WERI-Rb-1 (cell line): ENCODE measurements around the gene EFNA2.

Source experiments
- DNase-seq: peaks from one replicate; pipeline ENCODE4 v3.0.0-alpha.2; 2020
- H3K27ac ChIP-seq: fragments of 250-450 bp; sonication (Bioruptor Pico); 2 replicates; pipeline ENCODE4 v1.5.1; 2020; ENCODE audit warnings: mild to moderate bottlenecking, moderate library complexity
- H3K27me3 ChIP-seq: fragments of 250-450 bp; sonication (Bioruptor Pico); 2 replicates; pipeline ENCODE4 v1.5.1; 2021; ENCODE audit warnings: mild to moderate bottlenecking, low read depth, moderate library complexity; ENCODE audit not compliant: insufficient read depth, severe bottlenecking
- H3K36me3 ChIP-seq: fragments of 250-450 bp; sonication (Bioruptor Pico); 2 replicates; pipeline ENCODE4 v1.5.1; 2020; ENCODE audit warnings: mild to moderate bottlenecking, moderate library complexity
- H3K4me3 ChIP-seq: 2 replicates; pipeline ENCODE4 v1.5.1; 2011; ENCODE audit warnings: low read depth, mild to moderate bottlenecking, control low read depth, low read length
- H3K9me3 ChIP-seq: fragments of 250-450 bp; sonication (Bioruptor Pico); 2 replicates; pipeline ENCODE4 v1.5.1; 2021; ENCODE audit warnings: mild to moderate bottlenecking, moderate library complexity; ENCODE audit not compliant: severe bottlenecking
- CTCF ChIP-seq: IDR thresholded peaks from 2 replicates; pipeline ENCODE4 v1.5.1; 2011; ENCODE audit warnings: low read depth, mild to moderate bottlenecking, control low read depth, inconsistent platforms, low read length

Gene EFNA2

GRCh38 chr19:1266916-1267476, 18.7 kb upstream of the EFNA2 start:
- Histone ChIP-seq H3K27ac (peak overlapping the region; percentile 73), H3K36me3 (peaks cover 24% of the 10 kb centered on the region), H3K9me3 (no peaks in the 10 kb centered on the region), H3K4me3 (peak overlapping the region; percentile 54), H3K27me3 (no peaks in the 10 kb centered on the region)
- TF ChIP-seq CTCF: peak; percentile 94
- DNase-seq: peak; percentile 68

GRCh38 chr19:1267477-1268225, 18.0 kb upstream of the EFNA2 start:
- no peak for TF ChIP-seq CTCF
- DNase-seq: peak; percentile 47
- Histone ChIP-seq H3K27ac (peak overlapping the region; percentile 70), H3K4me3 (peak overlapping the region; percentile 54), H3K27me3 (no peaks in the 10 kb centered on the region), H3K36me3 (peaks cover 30% of the 10 kb centered on the region), H3K9me3 (no peaks in the 10 kb centered on the region)

GRCh38 chr19:1268226-1269064, 17.2 kb upstream of the EFNA2 start:
- no peak for TF ChIP-seq CTCF
- DNase-seq: no peak

GRCh38 chr19:1269065-1269477, 16.6 kb upstream of the EFNA2 start, which contains the start of gene CIRBP:
Gene CIRBP (plus strand): TSS chr19:1269332. CDS start chr19:1270934, 1,602 bp downstream.
- Histone ChIP-seq H3K36me3 (peaks cover 44% of the 10 kb centered on the region), H3K4me3 (peak within 1 kb of the TSS; percentile 76), H3K27ac (peak within 1 kb of the TSS; percentile 93), H3K9me3 (no peaks in the 10 kb centered on the region), H3K27me3 (no peaks in the 10 kb centered on the region)
- no peak for TF ChIP-seq CTCF
- DNase-seq: peak; percentile 99

More at GRCh38 chr19:1268226-1269064, 17.2 kb upstream of the EFNA2 start:
- H3K36me3 ChIP-seq: peaks cover 38% of the 10 kb centered on the region
- H3K27ac ChIP-seq: peak overlapping the region; percentile 70
- H3K9me3 ChIP-seq: no peaks in the 10 kb centered on the region
- H3K27me3 ChIP-seq: no peaks in the 10 kb centered on the region
- peak overlapping the region; percentile 54 for H3K4me3 ChIP-seq

GRCh38 chr19:1269478-1270212, 16.0 kb upstream of the EFNA2 start:
- peak; percentile 86 for DNase-seq
- TF ChIP-seq CTCF: no peak
- H3K27ac ChIP-seq: peak overlapping the region; percentile 93
- no peaks in the 10 kb centered on the region for H3K9me3 ChIP-seq
- peaks cover 50% of the 10 kb centered on the region for H3K36me3 ChIP-seq
- peak overlapping the region; percentile 76 for H3K4me3 ChIP-seq
- no peaks in the 10 kb centered on the region for H3K27me3 ChIP-seq
